H1 (cell line): ENCODE measurements around the gene MPHOSPH9. TPM values are rescaled to one million over a fixed set of nuclear protein-coding genes. Genes with fewer than 3 reads are reported as not detected.

Experiments used
- CTCF ChIA-PET: fragments of 300-600 bp; sonication (Branson Sonifier 250); formaldehyde crosslinking; loops from one replicate; lab custom pipeline; 2021; ENCODE audit not compliant: partially characterized antibody; lab: Charles Lee
- POLR2A ChIA-PET: fragments of 300-600 bp; sonication (Branson Sonifier 250); formaldehyde crosslinking; loops from one replicate; lab custom pipeline; 2021; ENCODE audit warnings: inconsistent platforms; ENCODE audit not compliant: partially characterized antibody; lab: Charles Lee
- DNase-seq, 2 experiments: peaks; one replicate each; pipeline versions ENCODE4 v3.0.0 to v3.0.0-alpha.2; 2010 to 2022; ENCODE audit warnings: low spot score in 2 of 2, low read depth in 1 of 2, mixed read lengths in 1 of 2
- FAIRE-seq: peaks from 2 replicates; lab custom pipeline; 2011; peaks lifted over from hg19 to GRCh38; lab: Jason Lieb, UNC
- H2AFZ ChIP-seq: 2 replicates; pipeline ENCODE4 v1.8.1; 2012; ENCODE audit warnings: low read length, inconsistent platforms
- H2AK5ac ChIP-seq: 2 replicates; pipeline ENCODE4 v1.6.1; 2013; ENCODE audit warnings: low read depth, low read length
- H2BK120ac ChIP-seq: replicated peaks from 2 replicates; pipeline ENCODE3; 2013; ENCODE audit warnings: low read depth, low read length, inconsistent platforms
- H2BK12ac ChIP-seq: 2 replicates; pipeline ENCODE4 v1.6.1; 2013; ENCODE audit warnings: low read depth, low read length
- H2BK15ac ChIP-seq: 2 replicates; pipeline ENCODE4 v1.6.1; 2013; ENCODE audit warnings: low read length
- H2BK20ac ChIP-seq: 2 replicates; pipeline ENCODE4 v1.6.1; 2013; ENCODE audit warnings: low read length
- H2BK5ac ChIP-seq: 2 replicates; pipeline ENCODE4 v1.6.1; 2013; ENCODE audit warnings: low read depth, low read length
- H3K14ac ChIP-seq: 2 replicates; pipeline ENCODE4 v1.6.1; 2013; ENCODE audit warnings: inconsistent platforms; ENCODE audit not compliant: insufficient read length
- H3K18ac ChIP-seq: 2 replicates; pipeline ENCODE4 v1.6.1; 2013; ENCODE audit warnings: low read length; ENCODE audit errors: extremely low read depth
- H3K23ac ChIP-seq: 2 replicates; pipeline ENCODE4 v1.6.1; 2013; ENCODE audit warnings: inconsistent platforms; ENCODE audit not compliant: insufficient read length
- H3K23me2 ChIP-seq: 2 replicates; pipeline ENCODE4 v1.6.1; 2013; ENCODE audit warnings: low read depth, low read length
- H3K27ac ChIP-seq: 2 replicates; pipeline ENCODE4 v1.6.1; 2011; ENCODE audit warnings: low read depth, low read length, inconsistent platforms
- H3K27me3 ChIP-seq, 4 experiments: replicated peaks in 1 of 4; 1 replicate in 1 of 4; 2 replicates in 3 of 4; pipeline versions ENCODE4 v1.6.1 to v1.8.1; 2011 to 2013; ENCODE audit warnings: low read length in 3 of 4, mild to moderate bottlenecking in 3 of 4, inconsistent platforms in 2 of 4, mixed read lengths in 2 of 4, moderate library complexity in 1 of 4; ENCODE audit not compliant: control insufficient read depth in 3 of 4, insufficient read depth in 3 of 4; ENCODE audit errors: extremely low read depth in 1 of 4
- H3K36me3 ChIP-seq, 4 experiments: 2 replicates each; pipeline versions ENCODE4 v1.6.1 to v1.8.1; 2011 to 2013; ENCODE audit warnings: mild to moderate bottlenecking in 4 of 4, low read length in 3 of 4, moderate library complexity in 2 of 4, control low read depth in 1 of 4, inconsistent platforms in 1 of 4; ENCODE audit not compliant: insufficient read depth in 4 of 4, control insufficient read depth in 2 of 4
- H3K4ac ChIP-seq: replicated peaks from 2 replicates; pipeline ENCODE3; 2013; ENCODE audit warnings: low read length, low read depth, mixed read lengths, inconsistent platforms; ENCODE audit not compliant: insufficient read length
- H3K4me1 ChIP-seq, 4 experiments: replicated peaks in 1 of 4; 1 replicate in 1 of 4; 2 replicates in 3 of 4; pipeline versions ENCODE4 v1.6.1 to v1.8.1; 2011 to 2013; ENCODE audit warnings: low read length in 3 of 4, inconsistent platforms in 2 of 4, mixed read lengths in 1 of 4; ENCODE audit not compliant: insufficient read depth in 4 of 4, control insufficient read depth in 3 of 4
- H3K4me2 ChIP-seq, 2 experiments: 2 replicates each; pipeline versions ENCODE4 v1.6.1 to v1.8.1; 2011 to 2013; ENCODE audit warnings: low read depth in 2 of 2, low read length in 2 of 2, control low read depth in 1 of 2, inconsistent platforms in 1 of 2, mild to moderate bottlenecking in 1 of 2; ENCODE audit not compliant: insufficient read depth in 1 of 2
- H3K4me3 ChIP-seq, 4 experiments: fragments of 200-600, 300-600 bp in 1 of 4; sonication (generic), shearing (Covaris generic), sonication (Bioruptor Twin) in 1 of 4; 2 replicates each; pipeline versions ENCODE4 v1.5.1 to v1.8.1; 2011 to 2016; ENCODE audit warnings: low read length in 4 of 4, low read depth in 3 of 4, control low read depth in 2 of 4, inconsistent platforms in 2 of 4, mild to moderate bottlenecking in 2 of 4, mixed read lengths in 1 of 4, moderate library complexity in 1 of 4; ENCODE audit not compliant: insufficient read depth in 2 of 4; ENCODE audit errors: extremely low read depth in 1 of 4
- H3K56ac ChIP-seq: replicated peaks from 2 replicates; pipeline ENCODE3; 2013; ENCODE audit warnings: low read depth, mild to moderate bottlenecking, mixed read lengths, low read length, inconsistent platforms; ENCODE audit not compliant: insufficient read length
- H3K79me1 ChIP-seq: 2 replicates; pipeline ENCODE4 v1.6.1; 2013; ENCODE audit warnings: low read depth, low read length, control low read depth
- H3K79me2 ChIP-seq, 2 experiments: 2 replicates each; pipeline versions ENCODE4 v1.6.1 to v1.8.1; 2012 to 2013; ENCODE audit warnings: low read length in 2 of 2, mild to moderate bottlenecking in 2 of 2, inconsistent platforms in 1 of 2; ENCODE audit not compliant: insufficient read depth in 2 of 2, control insufficient read depth in 1 of 2
- H3K9ac ChIP-seq, 4 experiments: replicated peaks in 1 of 4; 1 replicate in 1 of 4; 2 replicates in 3 of 4; pipeline versions ENCODE4 v1.6.1 to v1.8.1; 2011 to 2013; ENCODE audit warnings: low read depth in 3 of 4, low read length in 3 of 4, control low read depth in 2 of 4, mild to moderate bottlenecking in 2 of 4, moderate library complexity in 2 of 4, inconsistent platforms in 1 of 4; ENCODE audit errors: extremely low read depth in 1 of 4
- H3K9me3 ChIP-seq, 2 experiments: 2 replicates each; pipeline versions ENCODE4 v1.6.1 to v1.8.1; 2012 to 2013; ENCODE audit warnings: mild to moderate bottlenecking in 2 of 2, moderate library complexity in 2 of 2, control low read depth in 1 of 2, inconsistent platforms in 1 of 2, low read depth in 1 of 2, low read length in 1 of 2, mixed read lengths in 1 of 2; ENCODE audit not compliant: insufficient read depth in 2 of 2
- H4K20me1 ChIP-seq, 2 experiments: replicated peaks in 1 of 2; 2 replicates each; pipeline versions ENCODE3 to v1.8.1; 2011 to 2013; ENCODE audit warnings: inconsistent platforms in 2 of 2, low read length in 2 of 2, mild to moderate bottlenecking in 1 of 2; ENCODE audit not compliant: insufficient read depth in 2 of 2, control insufficient read depth in 1 of 2
- H4K5ac ChIP-seq: 2 replicates; pipeline ENCODE4 v1.6.1; 2013; ENCODE audit warnings: low read length, low read depth, mixed read lengths, inconsistent platforms; ENCODE audit not compliant: insufficient read length
- H4K8ac ChIP-seq: 2 replicates; pipeline ENCODE4 v1.8.0; 2013; ENCODE audit warnings: mild to moderate bottlenecking, moderate library complexity, low read length, inconsistent platforms; ENCODE audit not compliant: insufficient read depth; ENCODE audit errors: extremely low read depth
- H4K91ac ChIP-seq: replicated peaks from 2 replicates; pipeline ENCODE3; 2013; ENCODE audit warnings: low read length, mixed read lengths, inconsistent platforms; ENCODE audit not compliant: insufficient read length
- CBX8 ChIP-seq: fragments of 300-800, 300-1000 bp; sonication (generic); IDR thresholded peaks from 2 replicates; pipeline ENCODE4 v1.7.1; 2016; ENCODE audit warnings: low read depth, low read length, borderline replicate concordance
- CEBPB ChIP-seq: IDR thresholded peaks from 2 replicates; pipeline ENCODE4 v1.6.1; 2012; ENCODE audit warnings: low read depth, low read length
- FOSL1 ChIP-seq: IDR thresholded peaks from 2 replicates; pipeline ENCODE4 v1.6.1; 2011; ENCODE audit warnings: mild to moderate bottlenecking, low read depth, low read length, moderate library complexity; ENCODE audit not compliant: insufficient read depth
- SP4 ChIP-seq: IDR thresholded peaks from 2 replicates; pipeline ENCODE4 v1.6.1; 2012; ENCODE audit warnings: low read length, inconsistent platforms
- ZNF274 ChIP-seq: IDR thresholded peaks from 2 replicates; pipeline ENCODE4 v1.7.0; 2012; ENCODE audit warnings: low read length, borderline replicate concordance; ENCODE audit errors: extremely low read depth
- WGBS, 2 experiments: shearing (Covaris generic) in 1 of 2; methylation state at CpG; one replicate each; pipeline versions ENCODE4 v1.1.6 to v1.1.7; 2013 to 2015; ENCODE audit warnings: low lambda C conversion rate in 2 of 2, mixed read lengths in 2 of 2, inconsistent platforms in 1 of 2, low coverage in 1 of 2, missing lambda C conversion rate in 1 of 2; ENCODE audit not compliant: insufficient replicate concordance in 2 of 2, insufficient coverage in 1 of 2, insufficient read length in 1 of 2; ENCODE audit errors: extremely low coverage in 1 of 2, missing lambda C conversion rate in 1 of 2; 5-methylcytosine and 5-hydroxymethylcytosine counted together
- polyA plus RNA-seq, 7 experiments: library from polyadenylated mRNA; depleted of rRNA in 3 of 7; stranded (reverse) in 5 of 7; unstranded in 2 of 7; fragments of >200 nt in 5 of 7; fragments of 200-250 nt in 2 of 7; gene quantifications; 1 replicate in 5 of 7; 2 replicates in 1 of 7; 4 replicates in 1 of 7; pipeline versions ENCODE4 v1.2.1 to v1.2.3, GENCODE V29; 2011 to 2013; ENCODE audit warnings: missing spikeins in 2 of 7, mixed read lengths in 2 of 7
- total RNA-seq: library from RNA; stranded (reverse); fragmentation: NEBNext Ultra II Directional; extraction: Animal tissue kit (Norgen Biotek cat#: 25700); gene quantifications from 2 replicates; pipeline ENCODE4 v1.2.1, GENCODE V29; 2021

The MPHOSPH9 gene
- total and polyA plus RNA-seq, 2 of the 8 experiments (the other 6 are each of a cell fraction or from before 2014, with no cell fraction given), result 8.8 to 48.8 TPM

GRCh38 chr12:123122626-123123025 is 110.3 kb downstream of the MPHOSPH9 start:
- Histone ChIP-seq H4K91ac (no peak overlapping the region), H3K36me3 (no peaks in the 10 kb centered on the region), H3K79me2 (no peaks in the 10 kb centered on the region), H3K4me1 (peaks cover 0 to 3% (median 0%) of the 10 kb centered on the region in 4 experiments; a peak in 2 of 7 replicates), H3K27ac (no peak overlapping the region), H3K4me3 (no peak overlapping the region), H3K56ac (no peak overlapping the region), H3K27me3 (peaks cover 0 to 4% (median 0%) of the 10 kb centered on the region in 4 experiments; a peak in 1 of 7 replicates), H3K9me3 (no peaks in the 10 kb centered on the region), H3K14ac (no peak overlapping the region), H4K5ac (no peak overlapping the region), H2AFZ (no peak overlapping the region), H4K8ac (no peak overlapping the region), H2BK5ac (no peak overlapping the region), H3K4ac (no peak overlapping the region), H2BK12ac (no peak overlapping the region), H2AK5ac (no peak overlapping the region), H2BK20ac (no peak overlapping the region), H3K23me2 (no peaks in the 10 kb centered on the region), H4K20me1 (peaks cover 0 to 2% of the 10 kb centered on the region in 2 experiments), H3K23ac (no peak overlapping the region), H2BK120ac (no peak overlapping the region), H3K79me1 (no peaks in the 10 kb centered on the region), H2BK15ac (no peak overlapping the region), H3K4me2 (no peak overlapping the region), H3K9ac (no peak overlapping the region), H3K18ac (no peak overlapping the region)
- CTCF ChIA-PET, result interaction anchor here (0.7 to 2.1 kb wide), 4 partner anchors 47 to 95 kb away, joined by 3 to 6 read pairs (median 4); no protein-coding TSS in a partner anchor
- WGBS, 2 experiments, result 91% methylated on average over 3 of the region's 3 CpGs; no CpG with 5 or more reads in 1 of the 2 experiments
- FAIRE-seq (no peak), DNase-seq (no peak)
- POLR2A ChIA-PET, result interaction anchor here (0.6 kb wide), 1 partner anchor 109 kb away, joined by 4 read pairs; no protein-coding TSS in a partner anchor
- no peak for TF ChIP-seq CEBPB
- no peak for TF ChIP-seq FOSL1
- TF ChIP-seq ZNF274, result no peak
- TF ChIP-seq CBX8, result no peak
- TF ChIP-seq SP4, result no peak
